ENCODE results near the gene ACHE.
A peak's percentile ranks its signal among the peaks of the same experiment; 100 is the strongest.

DNA sequence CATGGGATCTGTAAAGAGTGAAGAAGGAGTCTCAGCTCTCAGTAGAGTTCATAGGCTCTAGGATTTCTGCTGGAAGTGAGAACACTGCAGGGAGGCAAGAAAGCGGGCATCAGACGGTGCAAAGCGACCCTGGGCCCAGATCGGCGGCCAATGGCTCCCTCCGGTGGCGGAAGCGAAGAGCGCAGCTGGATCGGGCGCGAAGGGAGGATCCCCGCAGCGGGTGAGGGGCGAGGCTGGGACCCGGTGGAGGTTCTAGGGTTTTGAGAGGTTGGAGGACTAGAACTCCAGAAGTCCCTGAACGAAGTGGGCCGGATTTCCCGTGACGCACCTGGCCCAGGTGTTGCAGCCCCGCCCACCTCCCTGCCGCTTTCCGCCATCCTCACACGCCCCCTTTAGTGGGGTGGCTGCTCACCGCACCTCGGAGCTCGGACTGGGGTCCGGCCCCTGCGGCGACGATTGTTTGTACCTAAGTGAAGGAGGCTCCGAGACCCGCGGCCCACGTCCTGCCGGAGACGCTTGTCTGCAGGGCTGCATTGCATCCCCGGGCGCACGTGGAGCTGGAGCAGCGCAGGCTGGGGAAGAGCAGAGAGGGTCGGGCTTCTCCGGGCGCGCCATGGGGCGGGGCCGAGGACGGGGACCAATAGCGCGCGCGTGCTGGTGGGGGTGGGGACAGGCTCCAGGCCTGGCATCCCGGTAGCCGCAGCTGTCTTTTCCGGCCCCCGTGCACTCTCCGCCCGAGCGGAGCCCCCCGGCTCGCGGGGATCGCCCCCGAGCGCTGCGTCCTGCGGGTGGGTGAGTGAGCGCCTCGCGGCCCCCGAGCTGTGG lies 43.4 kb downstream of the ACHE start, which contains the start of gene SLC12A9:
- TF ChIP-seq EP300 (IDR thresholded peaks at IDR 0.05) = no peak
- TF ChIP-seq, protein P1, sequence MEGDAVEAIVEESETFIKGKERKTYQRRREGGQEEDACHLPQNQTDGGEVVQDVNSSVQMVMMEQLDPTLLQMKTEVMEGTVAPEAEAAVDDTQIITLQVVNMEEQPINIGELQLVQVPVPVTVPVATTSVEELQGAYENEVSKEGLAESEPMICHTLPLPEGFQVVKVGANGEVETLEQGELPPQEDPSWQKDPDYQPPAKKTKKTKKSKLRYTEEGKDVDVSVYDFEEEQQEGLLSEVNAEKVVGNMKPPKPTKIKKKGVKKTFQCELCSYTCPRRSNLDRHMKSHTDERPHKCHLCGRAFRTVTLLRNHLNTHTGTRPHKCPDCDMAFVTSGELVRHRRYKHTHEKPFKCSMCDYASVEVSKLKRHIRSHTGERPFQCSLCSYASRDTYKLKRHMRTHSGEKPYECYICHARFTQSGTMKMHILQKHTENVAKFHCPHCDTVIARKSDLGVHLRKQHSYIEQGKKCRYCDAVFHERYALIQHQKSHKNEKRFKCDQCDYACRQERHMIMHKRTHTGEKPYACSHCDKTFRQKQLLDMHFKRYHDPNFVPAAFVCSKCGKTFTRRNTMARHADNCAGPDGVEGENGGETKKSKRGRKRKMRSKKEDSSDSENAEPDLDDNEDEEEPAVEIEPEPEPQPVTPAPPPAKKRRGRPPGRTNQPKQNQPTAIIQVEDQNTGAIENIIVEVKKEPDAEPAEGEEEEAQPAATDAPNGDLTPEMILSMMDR (IDR thresholded peaks at IDR 0.05) = peak; percentile 92 to 94 (median 93)
